Midbrain (tissue), 1 donor: Measurements from ENCODE around the gene SPATA13.
"Not testable (repeated sequence)": the region's sequence is repeated elsewhere in the genome, so short reads cannot be mapped to it uniquely, and the experiment has no call there.

Source experiments
- DNase-seq: peaks from one replicate; lab custom pipeline; 2025; lab: John Stamatoyannopoulos, UW

The SPATA13 gene

GRCh38 chr13:24160458-24161009 lies at the start of gene SPATA13:
Gene SPATA13, plus strand, starts transcription at chr13:24160720. Its CDS starts 62,210 bp downstream, at chr13:24222930.
- DNase-seq = peak; percentile 92

GRCh38 chr13:24112791-24113190 lies 47.7 kb upstream of the SPATA13 start:
- no peak for DNase-seq

- no peak for DNase-seq
Observed at GRCh38 chr13:24115671-24116070, 44.8 kb upstream of the SPATA13 start.

GRCh38 chr13:24116131-24116530 lies 44.4 kb upstream of the SPATA13 start:
- no peak for DNase-seq

GRCh38 chr13:24118576-24118975 lies 41.9 kb upstream of the SPATA13 start:
- no peak for DNase-seq

GRCh38 chr13:24119626-24120508 lies 40.7 kb upstream of the SPATA13 start:
- no peak for DNase-seq

- DNase-seq = not testable (repeated sequence)
Observed at GRCh38 chr13:24122045-24122444, 38.5 kb upstream of the SPATA13 start.

- DNase-seq = no peak
Observed at GRCh38 chr13:24122569-24122968, 38.0 kb upstream of the SPATA13 start.

GRCh38 chr13:24123761-24124160 lies 36.8 kb upstream of the SPATA13 start:
- DNase-seq = no peak

- no peak for DNase-seq
Observed at GRCh38 chr13:24124789-24125476, 35.6 kb upstream of the SPATA13 start.

- DNase-seq = no peak
Observed at GRCh38 chr13:24127116-24127631, 33.3 kb upstream of the SPATA13 start.

- DNase-seq = no peak
Observed at GRCh38 chr13:24128112-24128511, 32.4 kb upstream of the SPATA13 start.

- DNase-seq = no peak
Observed at GRCh38 chr13:24128962-24129361, 31.6 kb upstream of the SPATA13 start.

GRCh38 chr13:24129914-24130774 lies 30.4 kb upstream of the SPATA13 start:
- DNase-seq = no peak

- no peak for DNase-seq
Observed at GRCh38 chr13:24131749-24132148, 28.8 kb upstream of the SPATA13 start.

GRCh38 chr13:24133021-24133795 lies 27.3 kb upstream of the SPATA13 start:
- no peak for DNase-seq

GRCh38 chr13:24134231-24134630 lies 26.3 kb upstream of the SPATA13 start:
- no peak for DNase-seq

- DNase-seq = no peak
Observed at GRCh38 chr13:24134757-24135156, 25.8 kb upstream of the SPATA13 start.

- no peak for DNase-seq
Observed at GRCh38 chr13:24135674-24136300, 24.7 kb upstream of the SPATA13 start.

GRCh38 chr13:24138911-24139310 lies 21.6 kb upstream of the SPATA13 start:
- no peak for DNase-seq
